Measurements from ENCODE around the gene SSC4D. TPM values are rescaled to one million over a fixed set of nuclear protein-coding genes. Genes with fewer than 3 reads are reported as not detected.

SSC4D gene
- total and polyA plus RNA-seq, 9 of the 15 experiments (the other 6 are each of a cell fraction or from before 2014, with no cell fraction given), result 0.06 to 1.1 (median 0.85) TPM; not detected in 1

DNA sequence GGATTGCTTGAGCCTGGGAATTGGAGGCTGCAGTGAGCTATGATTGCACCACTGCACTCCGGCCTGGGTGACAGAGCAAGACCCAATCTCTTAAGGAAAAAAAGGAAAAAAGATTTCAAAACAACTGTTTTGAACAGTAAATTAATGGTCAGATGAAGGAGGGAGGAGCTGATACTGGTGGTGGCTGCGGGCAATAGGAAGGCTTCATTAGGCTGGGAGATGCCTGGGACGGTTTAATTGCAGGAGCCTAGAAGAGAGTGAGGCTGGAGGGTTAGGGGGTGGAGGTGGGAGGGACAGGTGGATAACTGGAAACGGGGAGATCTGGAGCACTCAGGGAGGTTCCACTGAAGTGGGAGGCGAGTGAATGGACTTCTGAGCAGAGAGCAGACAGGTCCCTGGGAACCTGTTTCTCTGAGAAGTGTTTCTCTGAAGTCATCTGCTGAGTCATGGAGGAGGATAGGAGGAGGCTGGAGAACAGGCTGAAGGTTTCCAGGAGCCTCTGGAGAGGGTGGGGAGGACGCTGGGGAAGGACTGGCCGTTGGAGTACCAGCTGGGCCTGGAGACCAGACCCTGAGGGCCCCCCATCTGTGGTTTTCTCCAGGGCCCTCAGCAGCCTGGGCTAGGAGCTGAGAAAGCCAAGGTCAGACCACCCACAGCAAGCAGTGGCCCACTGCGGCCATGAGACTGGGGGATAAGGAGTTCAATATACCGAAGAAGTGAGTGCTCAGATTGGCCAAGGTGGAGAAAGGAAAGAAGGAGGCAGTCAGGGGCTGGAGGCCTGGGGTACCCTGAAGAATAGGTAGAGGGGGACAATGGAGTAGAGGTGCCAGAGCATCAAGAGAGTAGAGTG lies 36.3 kb downstream of the SSC4D start (continued):
- TF ChIP-seq, protein P1, sequence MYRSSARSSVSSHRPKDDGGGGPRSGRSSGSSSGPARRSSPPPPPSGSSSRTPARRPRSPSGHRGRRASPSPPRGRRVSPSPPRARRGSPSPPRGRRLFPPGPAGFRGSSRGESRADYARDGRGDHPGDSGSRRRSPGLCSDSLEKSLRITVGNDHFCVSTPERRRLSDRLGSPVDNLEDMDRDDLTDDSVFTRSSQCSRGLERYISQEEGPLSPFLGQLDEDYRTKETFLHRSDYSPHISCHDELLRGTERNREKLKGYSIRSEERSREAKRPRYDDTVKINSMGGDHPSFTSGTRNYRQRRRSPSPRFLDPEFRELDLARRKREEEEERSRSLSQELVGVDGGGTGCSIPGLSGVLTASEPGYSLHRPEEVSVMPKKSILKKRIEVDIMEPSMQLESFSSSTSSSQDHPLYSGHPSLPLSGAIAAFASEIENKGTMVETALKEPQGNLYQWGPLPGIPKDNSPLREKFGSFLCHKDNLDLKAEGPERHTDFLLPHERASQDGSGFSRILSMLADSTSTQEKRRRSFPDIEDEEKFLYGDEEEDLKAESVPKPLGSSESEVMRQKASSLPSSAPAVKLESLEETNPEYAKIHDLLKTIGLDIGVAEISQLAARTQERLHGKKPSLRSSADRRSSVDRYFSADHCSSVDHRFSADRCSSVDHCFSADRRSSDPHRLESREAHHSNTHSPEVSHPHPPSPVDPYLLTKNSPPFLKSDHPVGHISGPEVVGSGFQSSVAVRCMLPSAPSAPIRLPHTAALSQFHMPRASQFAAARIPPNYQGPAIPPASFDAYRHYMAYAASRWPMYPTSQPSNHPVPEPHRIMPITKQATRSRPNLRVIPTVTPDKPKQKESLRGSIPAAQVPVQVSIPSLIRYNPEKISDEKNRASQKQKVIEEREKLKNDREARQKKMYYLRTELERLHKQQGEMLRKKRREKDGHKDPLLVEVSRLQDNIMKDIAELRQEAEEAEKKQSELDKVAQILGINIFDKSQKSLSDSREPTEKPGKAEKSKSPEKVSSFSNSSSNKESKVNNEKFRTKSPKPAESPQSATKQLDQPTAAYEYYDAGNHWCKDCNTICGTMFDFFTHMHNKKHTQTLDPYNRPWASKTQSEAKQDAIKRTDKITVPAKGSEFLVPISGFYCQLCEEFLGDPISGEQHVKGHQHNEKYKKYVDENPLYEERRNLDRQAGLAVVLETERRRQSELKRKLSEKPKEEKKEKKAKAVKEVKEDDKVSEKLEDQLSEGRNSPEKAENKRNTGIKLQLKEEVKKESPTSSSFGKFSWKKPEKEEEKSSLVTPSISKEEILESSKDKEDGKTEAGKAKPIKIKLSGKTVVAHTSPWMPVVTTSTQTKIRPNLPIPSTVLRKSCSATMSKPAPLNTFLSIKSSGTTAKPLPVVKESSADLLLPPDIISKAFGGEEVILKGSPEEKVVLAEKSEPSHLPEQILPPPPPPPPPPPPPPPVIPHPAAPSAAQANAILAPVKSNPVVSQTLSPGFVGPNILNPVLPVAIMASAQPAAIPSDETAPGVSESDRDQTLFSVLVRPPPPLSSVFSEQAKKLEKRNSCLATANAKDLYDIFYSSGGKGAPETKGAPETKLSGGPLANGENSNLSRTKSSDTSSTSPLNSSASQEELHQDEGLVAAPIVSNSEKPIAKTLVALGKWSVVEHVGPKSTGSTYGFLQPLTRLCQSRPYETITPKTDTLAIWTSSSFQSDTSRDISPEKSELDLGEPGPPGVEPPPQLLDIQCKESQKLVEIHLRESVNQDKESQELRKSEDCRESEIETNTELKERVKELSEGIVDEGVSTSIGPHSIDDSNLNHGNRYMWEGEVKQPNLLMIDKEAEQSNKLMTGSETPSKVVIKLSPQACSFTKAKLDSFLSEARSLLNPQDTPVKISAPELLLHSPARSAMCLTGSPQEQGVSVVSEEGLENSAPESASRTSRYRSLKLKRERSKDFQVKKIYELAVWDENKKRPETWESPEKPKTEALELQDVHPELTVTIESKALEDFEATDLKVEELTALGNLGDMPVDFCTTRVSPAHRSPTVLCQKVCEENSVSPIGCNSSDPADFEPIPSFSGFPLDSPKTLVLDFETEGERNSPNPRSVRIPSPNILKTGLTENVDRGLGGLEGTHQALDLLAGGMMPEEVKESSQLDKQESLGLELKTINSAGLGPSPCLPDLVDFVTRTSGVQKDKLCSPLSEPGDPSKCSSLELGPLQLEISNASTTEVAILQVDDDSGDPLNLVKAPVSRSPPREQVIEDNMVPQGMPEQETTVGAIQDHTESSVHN (IDR thresholded peaks at IDR 0.05; ENCODE audit: borderline replicate concordance in 1 of 2, low read depth in 1 of 2), result peak in 1 of 2 experiments; percentile 64; a peak in 2 of 4 replicates
- TF ChIP-seq, protein P2, sequence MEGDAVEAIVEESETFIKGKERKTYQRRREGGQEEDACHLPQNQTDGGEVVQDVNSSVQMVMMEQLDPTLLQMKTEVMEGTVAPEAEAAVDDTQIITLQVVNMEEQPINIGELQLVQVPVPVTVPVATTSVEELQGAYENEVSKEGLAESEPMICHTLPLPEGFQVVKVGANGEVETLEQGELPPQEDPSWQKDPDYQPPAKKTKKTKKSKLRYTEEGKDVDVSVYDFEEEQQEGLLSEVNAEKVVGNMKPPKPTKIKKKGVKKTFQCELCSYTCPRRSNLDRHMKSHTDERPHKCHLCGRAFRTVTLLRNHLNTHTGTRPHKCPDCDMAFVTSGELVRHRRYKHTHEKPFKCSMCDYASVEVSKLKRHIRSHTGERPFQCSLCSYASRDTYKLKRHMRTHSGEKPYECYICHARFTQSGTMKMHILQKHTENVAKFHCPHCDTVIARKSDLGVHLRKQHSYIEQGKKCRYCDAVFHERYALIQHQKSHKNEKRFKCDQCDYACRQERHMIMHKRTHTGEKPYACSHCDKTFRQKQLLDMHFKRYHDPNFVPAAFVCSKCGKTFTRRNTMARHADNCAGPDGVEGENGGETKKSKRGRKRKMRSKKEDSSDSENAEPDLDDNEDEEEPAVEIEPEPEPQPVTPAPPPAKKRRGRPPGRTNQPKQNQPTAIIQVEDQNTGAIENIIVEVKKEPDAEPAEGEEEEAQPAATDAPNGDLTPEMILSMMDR (IDR thresholded peaks at IDR 0.05 in 2 of 3, conservative IDR thresholded peaks at IDR 0.05 in 1 of 3; ENCODE audit: insufficient read depth in 2 of 3, low read depth in 1 of 3, low read length in 3 of 3), result no peak
- TF ChIP-seq PHB2 (IDR thresholded peaks at IDR 0.05; ENCODE audit: low read depth), result 0 out of 2 replicates have a peak, but pooled peaks have one; percentile 36
- TF ChIP-seq ZNF778 (CRISPR knock-in tag; IDR thresholded peaks at IDR 0.05), result no peak
- TF ChIP-seq TAF7 (tag; IDR thresholded peaks at IDR 0.05), result peak; percentile 53
- TF ChIP-seq ZNF24 (IDR thresholded peaks at IDR 0.05), result no peak
- TF ChIP-seq HNRNPL (IDR thresholded peaks at IDR 0.05; ENCODE audit: low read depth, low read length), result no peak
- TF ChIP-seq CBX1 (IDR thresholded peaks at IDR 0.05; ENCODE audit: low read depth), result no peak
- no peak for TF ChIP-seq ZSCAN32 (CRISPR knock-in tag; IDR thresholded peaks at IDR 0.05)
- no peak for TF ChIP-seq SMAD2 (IDR thresholded peaks at IDR 0.05; ENCODE audit: low read depth, low read length)
- TF ChIP-seq CXXC5 (CRISPR knock-in tag; IDR thresholded peaks at IDR 0.05), result peak; percentile 66
- TF ChIP-seq, protein P3, sequence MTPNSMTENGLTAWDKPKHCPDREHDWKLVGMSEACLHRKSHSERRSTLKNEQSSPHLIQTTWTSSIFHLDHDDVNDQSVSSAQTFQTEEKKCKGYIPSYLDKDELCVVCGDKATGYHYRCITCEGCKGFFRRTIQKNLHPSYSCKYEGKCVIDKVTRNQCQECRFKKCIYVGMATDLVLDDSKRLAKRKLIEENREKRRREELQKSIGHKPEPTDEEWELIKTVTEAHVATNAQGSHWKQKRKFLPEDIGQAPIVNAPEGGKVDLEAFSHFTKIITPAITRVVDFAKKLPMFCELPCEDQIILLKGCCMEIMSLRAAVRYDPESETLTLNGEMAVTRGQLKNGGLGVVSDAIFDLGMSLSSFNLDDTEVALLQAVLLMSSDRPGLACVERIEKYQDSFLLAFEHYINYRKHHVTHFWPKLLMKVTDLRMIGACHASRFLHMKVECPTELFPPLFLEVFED (CRISPR knock-in tag; conservative IDR thresholded peaks at IDR 0.05), result 0 out of 2 replicates have a peak, but pooled peaks have one; percentile 26
- TF ChIP-seq, protein P4, sequence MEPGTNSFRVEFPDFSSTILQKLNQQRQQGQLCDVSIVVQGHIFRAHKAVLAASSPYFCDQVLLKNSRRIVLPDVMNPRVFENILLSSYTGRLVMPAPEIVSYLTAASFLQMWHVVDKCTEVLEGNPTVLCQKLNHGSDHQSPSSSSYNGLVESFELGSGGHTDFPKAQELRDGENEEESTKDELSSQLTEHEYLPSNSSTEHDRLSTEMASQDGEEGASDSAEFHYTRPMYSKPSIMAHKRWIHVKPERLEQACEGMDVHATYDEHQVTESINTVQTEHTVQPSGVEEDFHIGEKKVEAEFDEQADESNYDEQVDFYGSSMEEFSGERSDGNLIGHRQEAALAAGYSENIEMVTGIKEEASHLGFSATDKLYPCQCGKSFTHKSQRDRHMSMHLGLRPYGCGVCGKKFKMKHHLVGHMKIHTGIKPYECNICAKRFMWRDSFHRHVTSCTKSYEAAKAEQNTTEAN (CRISPR knock-in tag; IDR thresholded peaks at IDR 0.05), result no peak
- TF ChIP-seq GATA2 (CRISPR knock-in tag; IDR thresholded peaks at IDR 0.05), result no peak
- peak; percentile 65 to 88 for TF ChIP-seq ARNT (IDR thresholded peaks at IDR 0.05)

Measured in K562 (cell line).